Stimulated activated CD4-positive, alpha-beta T cell treated with anti-CD3 and anti-CD28 coated beads, Interleukin-4, amount 100 ng/mL, for 1 hour (primary cell): ENCODE results near the gene RRBP1.
"Not testable (repeated sequence)": the region's sequence is repeated elsewhere in the genome, so short reads cannot be mapped to it uniquely, and the experiment has no call there.

Experiments used
- DNase-seq: peaks from one replicate; pipeline ENCODE4 v3.0.0-alpha.2; 2020

Gene RRBP1

GRCh38 chr20:17707951-17708350 is 25.9 kb upstream of the RRBP1 start:
- not testable (repeated sequence) for DNase-seq

GRCh38 chr20:17706632-17707031 is 24.6 kb upstream of the RRBP1 start:
- no peak for DNase-seq

GRCh38 chr20:17705916-17706315 is 23.9 kb upstream of the RRBP1 start:
- no peak for DNase-seq

- no peak for DNase-seq
Measured at GRCh38 chr20:17704589-17705317, 22.7 kb upstream of the RRBP1 start.

GRCh38 chr20:17701826-17702225 is 19.8 kb upstream of the RRBP1 start:
- DNase-seq: no peak

GRCh38 chr20:17700637-17701036 is 18.6 kb upstream of the RRBP1 start:
- no peak for DNase-seq

GRCh38 chr20:17699931-17700351 is 17.9 kb upstream of the RRBP1 start, which contains the start of gene BANF2:
TSS of gene BANF2 (plus strand) at chr20:17699966. CDS start at chr20:17725026, 25,060 bp downstream.
- DNase-seq: no peak

- DNase-seq: no peak
Measured at GRCh38 chr20:17698384-17698783, 16.3 kb upstream of the RRBP1 start.

- DNase-seq: no peak
Measured at GRCh38 chr20:17697171-17697570, 15.1 kb upstream of the RRBP1 start.

- no peak for DNase-seq
Measured at GRCh38 chr20:17696287-17696686, 14.2 kb upstream of the RRBP1 start.

GRCh38 chr20:17694767-17695166 is 12.7 kb upstream of the RRBP1 start:
- DNase-seq: no peak

GRCh38 chr20:17693444-17694001 is 11.5 kb upstream of the RRBP1 start:
- DNase-seq: no peak

- DNase-seq: no peak
Measured at GRCh38 chr20:17691758-17692157, 9.7 kb upstream of the RRBP1 start.

GRCh38 chr20:17690144-17690543 is 8.1 kb upstream of the RRBP1 start:
- DNase-seq: no peak

- no peak for DNase-seq
Measured at GRCh38 chr20:17688965-17689364, 6.9 kb upstream of the RRBP1 start.

- no peak for DNase-seq
Measured at GRCh38 chr20:17687800-17688199, 5.8 kb upstream of the RRBP1 start.

- DNase-seq: no peak
Measured at GRCh38 chr20:17685168-17685567, 3.1 kb upstream of the RRBP1 start.

GRCh38 chr20:17684077-17684888 is 2.2 kb upstream of the RRBP1 start:
- DNase-seq: no peak

GRCh38 chr20:17683218-17684076 is 1.4 kb upstream of the RRBP1 start:
- no peak for DNase-seq

- no peak for DNase-seq
Measured at GRCh38 chr20:17682889-17683198, 802 bp upstream of the RRBP1 start.

- no peak for DNase-seq
Measured at GRCh38 chr20:17681726-17682102, 328 bp downstream of the RRBP1 start.

- peak; percentile 84 for DNase-seq
Measured at GRCh38 chr20:17680836-17681725, 961 bp downstream of the RRBP1 start.
